ENCODE measurements around the gene CGNL1. TPM values are rescaled to one million over a fixed set of nuclear protein-coding genes. Genes with fewer than 3 reads are reported as not detected.

CGNL1 gene
- total RNA-seq, 4 donors from 2014 or later: 5.7 to 22.9 (median 14.5) TPM

GRCh38 chr15:57575363-57575762, 199.1 kb downstream of the CGNL1 start:
- WGBS, 2 donors: 79 to 80% methylated on average over 5 of the region's 5 CpGs
- DNase-seq (ENCODE audit: low spot score in 2 of 2): no peak
- H3K4me3 ChIP-seq (ENCODE audit: low read depth, poor library complexity, severe bottlenecking): no peak overlapping the region
- intact Hi-C loops (cut with DNase I; ENCODE audit: low total_unique reads): no loop called here
- TF ChIP-seq POLR2A (IDR thresholded peaks at IDR 0.05) (no peak), CTCF (IDR thresholded peaks at IDR 0.05) (no peak)

- no peak overlapping the region for H3K4me3 ChIP-seq (ENCODE audit: low read depth, poor library complexity, severe bottlenecking)
- WGBS, 2 donors: 57 to 60% methylated on average over 6 of the region's 6 CpGs
- TF ChIP-seq CTCF (IDR thresholded peaks at IDR 0.05) (no peak), POLR2A (IDR thresholded peaks at IDR 0.05) (no peak)
- intact Hi-C loops (cut with DNase I; ENCODE audit: low total_unique reads): no loop called here
- DNase-seq (ENCODE audit: low spot score in 2 of 2): no peak
Observed at GRCh38 chr15:57578288-57578900, 202.1 kb downstream of the CGNL1 start.

GRCh38 chr15:57580428-57580827, 204.1 kb downstream of the CGNL1 start:
- 92 to 93% methylated on average over 8 of the region's 8 CpGs for WGBS, 2 donors
- DNase-seq (ENCODE audit: low spot score in 2 of 2): no peak
- no peak overlapping the region for H3K4me3 ChIP-seq (ENCODE audit: low read depth, poor library complexity, severe bottlenecking)
- intact Hi-C loops (cut with DNase I; ENCODE audit: low total_unique reads): no loop called here
- TF ChIP-seq CTCF (IDR thresholded peaks at IDR 0.05) (no peak), POLR2A (IDR thresholded peaks at IDR 0.05) (no peak)

- DNase-seq (ENCODE audit: low spot score in 2 of 2): no peak
- 86 to 91% methylated on average over 5 of the region's 5 CpGs for WGBS, 2 donors
Observed at GRCh38 chr15:57580866-57581265, 204.6 kb downstream of the CGNL1 start.

GRCh38 chr15:57582090-57582489, 205.8 kb downstream of the CGNL1 start:
- intact Hi-C loops (cut with DNase I; ENCODE audit: low total_unique reads): no loop called here
- WGBS, 2 donors: 46 to 71% methylated on average over 1 of the region's 1 CpG
- no peak for TF ChIP-seq CTCF (IDR thresholded peaks at IDR 0.05)
- TF ChIP-seq POLR2A (IDR thresholded peaks at IDR 0.05): no peak
- no peak for DNase-seq (ENCODE audit: low spot score in 2 of 2)
- no peak overlapping the region for H3K4me3 ChIP-seq (ENCODE audit: low read depth, poor library complexity, severe bottlenecking)

More at GRCh38 chr15:57580866-57581265, 204.6 kb downstream of the CGNL1 start:
- intact Hi-C loops (cut with DNase I; ENCODE audit: low total_unique reads): no loop called here
- H3K4me3 ChIP-seq (ENCODE audit: low read depth, poor library complexity, severe bottlenecking): no peak overlapping the region
- TF ChIP-seq CTCF (IDR thresholded peaks at IDR 0.05) (no peak), POLR2A (IDR thresholded peaks at IDR 0.05) (no peak)

- TF ChIP-seq CTCF (IDR thresholded peaks at IDR 0.05) (no peak), POLR2A (IDR thresholded peaks at IDR 0.05) (no peak)
- no peak overlapping the region for H3K4me3 ChIP-seq (ENCODE audit: low read depth, poor library complexity, severe bottlenecking)
- WGBS, 2 donors: 80 to 82% methylated on average over 2 of the region's 2 CpGs
- intact Hi-C loops (cut with DNase I; ENCODE audit: low total_unique reads): no loop called here
- no peak for DNase-seq (ENCODE audit: low spot score in 2 of 2)
Observed at GRCh38 chr15:57583282-57583681, 207.0 kb downstream of the CGNL1 start.

Measured in lower leg skin (tissue), 4 donors.